ENCODE measurements around the gene SNX32.

SNX32 gene

GRCh38 chr11:65900125-65900898 is 66.5 kb downstream of the SNX32 start, which contains the start of gene FOSL1:
TSS of gene FOSL1 (minus strand) at chr11:65900388. CDS start at chr11:65900339, 49 bp downstream.
- DNase-seq (ENCODE audit: low read depth in 2 of 2) = peak; percentile 76 to 77

- no peak for DNase-seq (ENCODE audit: low read depth in 2 of 2)
These were observed 67.1 kb downstream of the SNX32 start for GRCh38 chr11:65900899-65901180.

- DNase-seq (ENCODE audit: low read depth in 2 of 2) = no peak
These were observed 69.3 kb downstream of the SNX32 start for GRCh38 chr11:65903068-65903481.
